ENCODE data around the gene MICB.
"Not testable (repeated sequence)": the region's sequence is repeated elsewhere in the genome, so short reads cannot be mapped to it uniquely, and the experiment has no call there.

MICB gene

DNA sequence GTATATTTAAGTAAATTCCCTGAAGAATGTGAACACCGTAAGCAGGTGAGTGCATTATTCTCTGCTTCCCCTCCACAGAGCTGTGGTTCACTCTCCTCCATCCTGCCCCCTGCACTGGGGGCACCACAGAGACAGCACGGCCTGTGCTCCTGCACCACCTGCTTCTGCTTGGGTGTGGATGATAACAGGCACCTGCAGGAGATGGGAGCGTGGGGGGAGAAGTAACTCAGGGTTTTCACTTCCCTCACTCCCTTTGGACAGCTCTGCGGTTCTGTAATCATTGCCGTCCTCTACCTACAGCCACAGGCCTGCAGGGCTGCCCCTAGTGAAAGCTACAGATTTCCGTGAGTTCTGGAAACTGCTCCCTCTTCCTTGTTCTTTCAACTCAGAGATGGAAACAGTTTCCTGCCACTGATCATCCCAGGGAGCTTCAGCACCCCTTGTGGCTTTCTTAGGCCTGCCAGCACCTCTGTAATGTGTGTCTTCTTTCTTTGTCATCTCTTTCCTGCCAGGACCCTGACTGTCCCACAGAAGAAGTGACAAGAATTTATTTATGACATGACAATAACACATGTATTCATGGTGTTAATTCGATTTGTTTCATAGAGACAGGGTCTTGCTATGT is 21.3 kb upstream of the MICB start:
- peak in 1 of 2 experiments; percentile 3 for DNase-seq

DNA sequence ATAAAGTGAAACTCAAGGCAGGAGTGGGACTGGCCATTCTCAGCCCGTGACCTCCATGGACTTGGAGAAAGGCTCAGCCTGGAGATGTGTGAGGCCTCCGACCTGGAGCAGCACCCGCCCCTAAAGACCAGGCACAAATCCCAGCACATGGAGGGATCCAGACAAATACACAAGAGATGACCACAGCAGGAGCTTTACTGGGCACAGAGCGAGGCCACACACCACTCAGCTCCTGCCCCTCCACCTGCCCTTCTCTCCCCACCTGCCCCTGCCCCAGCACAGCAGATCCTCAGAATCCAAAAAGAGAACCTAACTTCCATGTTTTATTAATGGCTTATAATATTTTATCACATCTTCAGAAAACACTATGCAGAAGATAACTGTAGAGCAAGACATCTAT is 20.4 kb upstream of the MICB start:
- DNase-seq: no peak

DNA sequence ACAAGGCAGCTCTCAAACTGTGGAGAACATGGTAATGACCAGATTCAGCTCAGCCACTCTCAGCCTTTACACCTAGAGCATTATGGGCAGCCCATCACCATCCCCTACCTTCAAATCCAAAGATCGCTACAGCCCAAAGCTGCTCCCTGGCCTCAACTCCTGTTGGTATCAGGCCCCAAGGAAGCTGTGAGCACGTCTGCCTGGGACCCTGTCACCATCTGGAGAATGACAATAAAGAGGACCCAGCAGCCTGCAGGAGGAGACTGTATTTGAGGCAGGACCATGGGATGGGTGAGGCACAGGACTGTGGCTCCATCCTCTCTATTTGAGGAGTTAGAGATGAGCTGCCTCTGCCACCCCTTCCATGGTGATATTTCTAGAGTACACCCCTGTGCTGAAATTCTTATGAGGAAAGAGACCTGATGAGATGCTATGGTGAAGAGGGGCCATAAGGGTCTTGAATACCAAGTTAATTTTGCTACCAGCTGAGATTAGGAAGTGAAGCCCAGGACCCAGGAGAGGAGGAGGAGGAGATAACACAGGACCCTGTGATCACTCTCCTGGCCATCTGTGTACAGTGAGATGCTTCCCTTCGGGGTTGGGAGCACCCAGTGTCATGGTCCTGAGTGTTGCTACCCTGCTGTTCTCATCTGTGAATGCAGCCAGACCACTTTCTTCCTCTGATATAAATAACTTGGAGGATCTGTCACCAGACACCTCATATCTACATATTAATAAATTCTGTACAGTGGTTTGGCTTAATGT is 19.6 kb upstream of the MICB start:
- DNase-seq: no peak

DNA sequence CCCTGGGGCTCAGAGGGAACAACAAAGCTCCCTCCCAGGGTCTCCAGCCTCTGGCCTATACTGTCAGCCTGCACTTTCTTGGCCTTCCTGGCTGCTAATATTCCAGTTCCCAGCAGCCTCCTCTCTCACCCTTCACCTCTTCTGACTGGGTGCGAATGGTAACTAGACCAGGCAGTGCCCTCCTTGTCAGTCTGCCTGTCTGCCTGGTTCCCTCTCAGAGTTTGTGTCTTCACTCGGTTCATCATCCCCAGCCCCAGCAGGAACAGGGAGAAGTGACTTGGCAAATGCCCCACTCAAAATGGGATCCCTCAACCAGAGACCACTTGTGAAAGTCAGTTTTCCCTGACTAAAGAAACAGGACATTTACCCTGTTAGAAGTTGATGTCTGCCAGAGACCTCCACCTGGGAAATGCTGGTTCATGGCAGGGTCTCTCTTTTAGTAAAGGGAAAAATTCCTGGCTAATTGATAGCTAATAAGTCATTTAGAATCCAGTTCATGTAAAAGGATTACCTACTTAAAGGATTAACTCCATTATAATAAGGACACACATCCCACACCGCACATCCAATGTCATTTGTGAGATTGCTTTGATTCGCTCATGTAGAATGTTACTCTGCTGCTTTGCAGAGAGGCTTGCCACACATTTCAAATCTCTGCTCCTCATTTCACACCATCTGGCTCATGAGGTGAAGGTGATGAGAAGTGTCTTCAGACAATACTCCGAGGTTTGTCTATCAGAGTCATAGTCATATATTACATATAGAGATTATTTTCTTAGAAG is 18.6 kb upstream of the MICB start:
- no peak for DNase-seq

DNA sequence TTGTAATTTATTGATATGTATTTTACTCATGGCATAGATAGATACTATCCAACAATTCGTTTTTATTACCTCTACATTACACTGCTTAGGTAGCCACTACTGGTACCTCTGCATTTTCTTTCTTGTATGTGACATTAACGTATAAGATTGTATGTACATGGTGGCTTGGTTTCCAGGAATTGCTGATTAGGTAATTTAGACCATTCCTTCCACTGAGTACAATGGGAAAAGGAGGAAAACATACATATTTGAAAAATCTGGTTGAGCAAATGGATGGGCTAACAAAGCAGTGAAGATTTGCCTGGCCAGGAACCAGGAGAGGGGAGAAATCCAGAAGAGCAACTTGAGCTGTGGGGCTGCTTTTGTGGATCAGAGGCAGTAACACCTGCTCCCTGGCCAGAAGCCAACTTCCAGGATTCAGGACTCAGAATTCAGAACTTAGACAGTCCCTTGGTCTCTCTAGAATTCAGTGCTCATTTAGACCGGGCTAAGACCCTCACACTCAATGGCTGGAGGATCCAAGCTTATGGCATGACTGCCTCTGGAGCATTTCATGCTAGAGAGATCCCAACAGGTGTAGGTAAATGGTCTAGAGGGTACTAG is 17.9 kb upstream of the MICB start:
- no peak for DNase-seq

DNA sequence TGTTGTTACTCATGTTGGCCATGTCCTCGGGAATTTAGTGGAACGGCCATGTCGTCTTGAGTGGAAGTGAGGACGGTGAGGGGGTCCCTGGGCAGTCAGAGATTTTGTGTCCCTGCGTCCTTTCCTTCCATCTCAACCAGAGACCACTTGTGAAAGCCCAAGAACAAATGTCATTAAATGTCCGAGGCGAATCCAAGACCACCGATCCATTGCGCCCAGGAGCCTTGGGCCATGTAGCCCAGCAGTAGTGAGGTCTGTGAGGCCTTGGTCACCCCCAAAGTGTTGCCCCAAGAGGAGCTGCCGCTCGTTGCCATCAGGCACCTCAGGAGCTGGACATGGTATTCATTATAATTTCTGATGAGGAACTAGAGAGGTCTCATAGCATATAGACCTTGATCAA is 17.4 kb upstream of the MICB start:
- DNase-seq: no peak

DNA sequence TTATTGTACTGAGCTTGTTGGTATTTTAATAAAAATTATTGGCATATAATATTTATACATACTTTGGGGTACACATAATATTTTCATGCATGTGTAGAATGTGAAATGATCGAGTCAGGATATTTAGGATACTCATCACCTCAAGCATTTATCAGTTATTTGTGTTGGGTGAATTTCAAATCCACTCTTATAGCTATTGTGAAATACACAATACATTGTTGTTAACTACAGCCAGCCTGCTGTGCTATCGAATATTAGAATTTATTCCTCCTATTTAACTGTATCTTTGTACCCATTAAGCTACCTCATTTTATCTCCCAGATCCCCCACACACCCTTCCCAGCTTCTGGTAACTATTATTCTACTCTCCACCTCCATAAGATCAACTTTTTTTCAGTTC is 14.6 kb upstream of the MICB start:
- DNase-seq: no peak

DNA sequence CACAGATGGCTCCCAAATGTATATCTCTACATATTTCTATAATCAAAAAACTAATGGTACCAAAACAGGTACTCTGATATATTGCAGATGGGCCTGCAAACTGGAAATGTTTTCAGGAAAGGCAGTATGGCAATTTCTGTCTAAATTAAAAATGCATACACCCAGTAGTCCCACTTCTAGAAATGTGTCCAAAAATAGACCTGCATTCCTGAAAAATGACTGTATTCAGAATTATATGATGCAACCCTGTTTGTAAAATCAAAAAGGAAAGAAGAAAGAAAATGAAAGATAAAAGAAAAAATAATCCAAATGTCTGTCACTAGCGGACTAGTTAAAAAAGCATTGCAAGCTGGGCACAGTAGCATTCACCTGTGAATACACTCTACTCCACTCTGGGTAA is 12.9 kb upstream of the MICB start:
- no peak for DNase-seq

DNA sequence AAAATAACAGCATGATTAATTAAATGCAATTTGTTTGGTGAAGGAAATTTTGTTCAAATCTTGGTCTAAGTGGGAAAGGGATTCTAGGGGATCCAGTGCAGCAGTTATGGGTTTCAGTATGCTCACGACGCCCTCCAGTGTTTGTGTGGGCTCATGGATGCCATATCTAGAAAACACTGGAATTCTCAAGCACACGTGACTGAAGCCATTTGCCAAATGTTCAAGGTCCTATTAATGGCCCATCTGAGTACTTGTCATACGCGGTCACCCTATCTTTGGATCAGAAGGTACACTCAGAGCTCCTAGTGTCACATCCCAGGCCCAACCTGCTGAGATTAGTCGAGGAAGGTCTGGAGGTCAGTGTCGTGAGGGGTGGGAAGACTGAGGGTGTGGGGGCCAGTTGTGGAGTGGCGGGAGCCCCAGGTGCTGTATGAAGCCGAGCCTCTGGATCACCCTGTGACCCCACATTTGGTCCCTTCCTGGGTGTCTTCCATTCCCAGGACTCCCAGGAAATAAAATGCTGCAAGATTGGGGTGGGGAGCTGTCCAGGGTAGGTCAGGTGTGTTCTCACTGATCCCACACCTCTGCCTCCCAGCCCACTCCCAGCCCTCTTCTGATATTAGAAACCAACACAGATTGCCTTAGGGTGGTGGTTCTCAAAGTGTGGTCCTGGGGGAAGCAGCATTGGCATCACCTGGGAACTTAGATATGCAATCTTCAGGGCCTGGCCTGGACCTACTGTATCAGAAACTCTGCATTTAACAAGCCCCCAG is 11.7 kb upstream of the MICB start:
- not testable (repeated sequence) for DNase-seq

DNA sequence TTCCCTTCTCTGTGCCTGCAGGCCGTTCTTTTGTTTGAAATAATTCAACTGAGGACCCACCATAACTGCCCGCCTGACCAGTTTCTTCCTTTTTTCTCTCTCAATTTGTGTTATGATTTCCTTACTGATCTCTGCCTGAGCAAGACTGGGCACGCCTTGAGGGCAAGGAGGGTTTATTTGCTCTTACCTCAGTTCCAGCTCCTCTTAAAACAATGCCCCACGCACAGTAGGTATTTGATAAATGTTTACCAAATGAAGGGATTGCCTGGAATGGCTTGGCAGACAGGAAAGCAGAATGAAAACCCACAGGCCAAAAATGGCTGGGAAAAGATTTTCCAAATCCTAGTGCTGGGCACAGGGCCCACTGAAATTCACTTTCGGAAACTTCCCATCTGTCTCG is 10.3 kb upstream of the MICB start:
- DNase-seq: not testable (repeated sequence)

DNA sequence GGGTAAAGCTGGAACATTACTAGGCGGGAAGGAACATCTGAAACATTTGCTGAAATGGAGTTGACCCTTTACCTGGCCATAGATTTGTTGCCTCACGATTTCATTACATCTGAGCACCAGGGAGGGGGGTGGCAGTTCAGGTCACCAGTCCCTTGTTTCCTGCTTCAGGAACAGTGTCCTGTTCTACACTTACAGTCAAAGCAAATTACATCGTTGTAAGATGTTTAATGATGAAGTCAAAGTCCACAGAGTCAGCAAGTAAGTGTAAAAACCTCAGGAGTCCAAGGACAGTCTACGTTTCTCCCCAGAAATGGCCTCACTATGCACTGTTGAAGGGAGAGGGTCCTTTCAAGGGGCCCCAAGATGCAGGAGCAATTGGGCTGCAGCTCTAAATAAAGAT is 8.9 kb upstream of the MICB start:
- DNase-seq: no peak

DNA sequence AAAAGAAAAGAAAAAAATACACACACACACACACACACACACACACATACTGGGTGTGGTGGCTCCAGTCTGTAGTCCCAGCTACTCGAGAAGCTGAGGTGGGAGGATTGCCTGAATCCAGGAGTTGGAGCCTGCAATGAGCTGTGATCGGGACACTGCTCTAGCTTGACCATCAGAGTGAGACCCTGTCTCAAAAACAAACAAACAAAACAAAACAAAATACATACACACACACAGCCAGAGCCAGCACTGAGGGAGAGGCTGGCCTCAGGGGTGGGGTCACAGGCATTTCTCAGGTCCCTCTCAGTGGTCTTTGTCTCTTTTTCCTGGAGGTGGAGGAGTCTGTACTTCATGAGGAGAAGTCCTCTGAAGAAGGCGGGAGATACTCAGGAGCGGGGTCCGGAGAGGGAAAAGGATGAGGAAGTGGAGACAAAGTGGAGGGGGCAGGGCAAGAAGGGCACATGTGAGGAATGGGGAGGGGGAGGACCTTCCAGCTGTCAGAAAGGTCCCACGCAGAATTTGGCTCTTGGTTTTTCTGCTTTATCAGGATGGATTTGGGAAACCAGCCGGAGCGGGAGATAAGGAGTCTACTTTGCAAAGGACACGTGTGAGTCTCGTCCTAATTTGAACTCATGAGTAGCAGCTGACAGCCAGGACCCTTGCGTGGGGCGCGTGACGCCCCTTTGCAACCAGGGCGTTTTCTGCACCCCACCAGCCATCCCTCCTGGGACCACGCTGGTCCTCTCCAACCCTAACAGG is 7.7 kb upstream of the MICB start:
- DNase-seq: no peak

DNA sequence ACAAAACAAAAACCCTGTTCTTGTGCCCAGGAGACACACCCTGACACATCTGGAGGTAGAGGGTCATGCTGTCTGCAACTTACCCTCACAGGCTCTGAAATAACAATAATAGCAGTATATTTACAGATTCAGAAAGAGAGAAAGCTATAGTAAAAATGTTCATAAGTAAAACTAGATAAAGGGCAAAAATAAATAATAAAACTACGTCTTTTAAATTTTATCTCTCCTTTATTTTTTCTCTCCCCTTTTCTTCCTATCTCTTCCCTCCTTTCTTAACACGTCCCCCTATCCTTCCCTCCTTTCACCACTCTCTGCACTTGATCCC is 4.4 kb upstream of the MICB start:
- not testable (repeated sequence) for DNase-seq

DNA sequence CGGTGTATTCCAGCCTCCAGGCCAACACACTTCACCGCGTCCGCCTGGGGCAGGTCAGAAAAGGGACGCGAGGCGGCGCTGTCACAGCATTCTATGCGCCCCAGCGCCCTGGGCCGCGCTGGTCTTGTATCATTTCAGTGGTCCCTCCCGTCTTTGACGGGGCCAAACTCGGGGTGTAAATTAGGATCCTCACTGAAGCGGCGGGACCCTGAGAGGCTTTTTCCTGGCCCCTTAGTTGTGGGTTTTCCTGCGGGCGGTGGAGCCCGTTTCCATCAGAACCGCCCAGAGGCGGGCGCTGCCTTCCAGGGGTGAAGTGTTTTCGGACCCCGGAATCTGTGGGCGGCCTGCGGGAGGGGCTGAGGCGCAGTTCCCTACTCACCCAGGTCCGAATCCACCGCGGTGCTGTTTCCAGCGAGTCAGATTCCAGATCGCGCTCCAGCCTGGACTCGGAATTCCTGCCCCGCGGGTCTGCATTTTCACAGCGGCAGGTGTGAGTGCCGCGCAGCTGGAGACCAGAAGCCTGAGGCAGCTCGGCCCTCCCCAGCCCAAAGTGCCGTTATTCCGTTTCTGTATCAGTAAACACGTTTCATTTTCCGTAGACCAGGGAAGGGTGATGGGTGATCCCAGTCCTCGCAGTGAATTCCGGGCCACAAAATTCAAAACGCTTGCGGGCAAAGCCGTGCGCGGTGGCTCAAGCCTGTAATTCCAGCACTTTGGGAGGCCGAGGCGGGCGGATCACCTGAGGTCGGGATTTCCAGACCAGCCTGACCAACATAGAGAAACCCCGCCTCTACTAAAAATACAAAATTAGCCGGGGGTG is 3.9 kb upstream of the MICB start:
- DNase-seq: peak; percentile 90

DNA sequence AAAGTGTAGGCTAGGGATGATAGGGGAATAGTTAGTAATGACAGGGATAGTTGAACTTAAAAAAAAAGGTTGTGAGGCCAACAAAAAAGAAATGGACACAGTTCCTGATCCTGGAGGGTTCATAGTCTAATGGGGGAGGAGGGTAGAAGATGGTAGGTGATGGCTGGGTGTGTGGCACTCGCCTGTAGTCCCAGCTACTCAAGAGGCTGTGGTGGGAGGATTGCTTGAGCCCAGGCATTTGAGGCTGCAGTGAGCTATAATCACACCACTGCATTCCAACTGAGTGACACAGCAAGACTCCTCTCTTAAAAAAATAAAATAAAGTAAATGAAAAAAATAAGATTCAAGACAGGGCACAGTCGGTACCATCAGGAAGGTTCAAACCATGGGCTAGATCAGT is 2.4 kb upstream of the MICB start:
- DNase-seq: no peak

DNA sequence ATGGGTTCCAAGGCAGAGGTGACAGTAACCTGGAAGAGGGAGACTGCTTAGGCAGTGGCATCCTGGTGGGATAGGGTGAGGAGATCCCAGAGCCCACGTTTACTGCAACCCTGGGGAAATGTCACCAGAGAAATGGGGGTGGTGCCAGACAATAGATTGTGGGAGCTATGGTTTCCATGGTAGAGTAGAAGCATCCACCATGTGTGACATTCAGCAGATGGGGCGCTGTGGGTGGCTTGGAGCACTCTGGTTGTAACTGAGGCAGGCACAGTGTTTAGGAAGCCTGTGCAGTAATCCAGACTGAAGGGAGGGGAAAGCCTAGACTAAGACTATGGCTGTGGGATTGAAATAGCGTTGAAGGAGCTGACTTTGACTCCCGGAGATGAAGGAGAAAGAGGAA is 1.1 kb upstream of the MICB start:
- not testable (repeated sequence) for DNase-seq

DNA sequence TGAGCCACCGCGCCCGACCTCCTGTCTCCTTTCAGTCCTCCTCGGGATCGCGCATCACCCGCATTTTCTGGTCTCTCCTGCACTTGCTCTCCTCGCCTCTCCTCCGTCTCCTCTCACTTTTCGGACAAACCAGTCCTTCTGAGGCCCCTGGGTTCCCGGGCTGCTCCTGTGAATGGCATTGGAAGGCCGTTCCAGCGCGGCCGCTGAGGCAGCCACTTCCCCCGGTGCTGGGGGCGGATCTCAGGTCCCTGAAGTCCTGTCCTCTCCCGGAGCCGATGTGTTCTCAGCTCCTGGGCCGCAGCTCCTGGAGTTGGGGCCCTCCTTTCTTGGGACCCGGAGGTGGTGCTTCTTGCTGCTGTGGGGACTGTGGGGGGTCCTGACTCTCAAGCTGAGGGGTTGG is 803 bp downstream of the MICB start:
- peak in 1 of 2 experiments; percentile 33 for DNase-seq

DNA sequence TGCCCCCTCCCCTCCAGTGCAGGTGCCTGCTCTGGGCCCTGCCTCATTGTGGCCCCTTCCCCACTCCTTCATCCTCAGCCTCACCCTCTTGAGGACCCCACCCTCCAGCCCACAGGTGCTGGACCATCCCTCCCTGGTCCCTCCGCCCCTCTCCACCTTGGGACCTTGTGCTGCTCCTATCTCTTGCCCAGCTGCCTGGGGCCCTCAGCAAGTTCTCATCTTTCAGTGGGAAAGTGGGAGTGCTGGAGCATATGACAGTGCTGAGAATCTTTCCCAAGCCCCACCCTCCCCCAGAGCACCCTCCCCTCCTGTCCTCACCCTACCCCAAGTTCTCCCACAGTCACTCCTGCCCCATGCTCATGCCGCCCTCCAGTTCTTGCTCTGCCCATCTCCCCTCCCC is 1.7 kb downstream of the MICB start:
- not testable (repeated sequence) for DNase-seq

DNA sequence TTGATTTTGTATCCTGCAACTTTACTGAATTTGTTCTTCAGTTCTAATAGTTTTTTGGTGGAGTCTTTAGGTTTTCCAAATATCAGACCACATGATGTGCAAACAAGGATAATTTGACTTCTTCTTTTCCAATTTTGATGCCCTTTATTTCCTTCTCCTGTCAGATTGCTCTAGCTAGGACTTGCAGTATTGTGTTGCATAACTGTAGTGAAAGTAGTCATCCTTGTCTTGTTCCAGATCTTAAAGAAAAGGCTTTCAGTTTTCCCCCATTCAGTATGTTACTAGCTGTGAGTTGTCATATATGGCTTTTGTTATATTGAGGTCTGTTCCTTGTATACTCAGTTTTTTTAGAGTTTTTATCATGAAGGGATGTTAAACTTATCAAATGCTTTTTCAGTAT is 4.6 kb downstream of the MICB start:
- no peak for DNase-seq

DNA sequence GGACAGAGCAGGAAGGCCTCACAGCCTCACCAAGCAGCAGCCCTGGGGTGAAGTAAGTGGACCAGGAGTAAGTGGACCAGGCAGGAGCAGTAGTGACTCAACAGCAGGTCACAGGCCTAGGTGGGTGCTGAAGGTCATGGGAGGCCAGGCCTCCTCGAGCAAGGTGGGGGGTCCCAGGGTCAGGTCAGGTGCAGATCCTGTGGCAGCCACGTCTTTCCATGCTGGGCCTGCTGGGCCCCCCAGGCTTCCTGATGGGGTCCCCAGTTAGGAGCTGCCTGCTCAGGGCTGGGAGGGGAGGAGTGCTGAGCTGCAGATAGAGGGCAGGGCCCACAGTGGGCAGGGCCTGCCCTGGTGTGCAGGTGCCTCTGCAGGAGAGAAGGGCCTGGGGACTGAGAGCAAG is 11.1 kb downstream of the MICB start:
- not testable (repeated sequence) for DNase-seq

DNA sequence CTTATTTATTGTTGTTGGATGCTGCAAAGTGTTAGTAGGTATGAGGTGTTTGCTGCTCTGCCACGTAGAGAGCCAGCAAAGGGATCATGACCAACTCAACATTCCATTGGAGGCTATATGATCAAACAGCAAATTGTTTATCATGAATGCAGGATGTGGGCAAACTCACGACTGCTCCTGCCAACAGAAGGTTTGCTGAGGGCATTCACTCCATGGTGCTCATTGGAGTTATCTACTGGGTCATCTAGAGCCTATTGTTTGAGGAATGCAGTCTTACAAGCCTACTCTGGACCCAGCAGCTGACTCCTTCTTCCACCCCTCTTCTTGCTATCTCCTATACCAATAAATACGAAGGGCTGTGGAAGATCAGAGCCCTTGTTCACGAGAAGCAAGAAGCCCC is 12.1 kb downstream of the MICB start:
- DNase-seq: no peak

Data from activated T-cell treated with anti-CD3 and anti-CD28 coated beads, Interleukin-2, amount 50 U/mL, for 48 hours (primary cell).